GM21825 (cell line): ENCODE measurements around the gene TNNC1.

ENCODE experiments used
- ATAC-seq: cut with Tn5 transposase; IDR thresholded peaks from one replicate; pipeline ENCODE4 v1.9.1; 2021; ENCODE audit warnings: mild to moderate bottlenecking, moderate library complexity; ENCODE audit not compliant: unreplicated experiment

TNNC1 gene

DNA sequence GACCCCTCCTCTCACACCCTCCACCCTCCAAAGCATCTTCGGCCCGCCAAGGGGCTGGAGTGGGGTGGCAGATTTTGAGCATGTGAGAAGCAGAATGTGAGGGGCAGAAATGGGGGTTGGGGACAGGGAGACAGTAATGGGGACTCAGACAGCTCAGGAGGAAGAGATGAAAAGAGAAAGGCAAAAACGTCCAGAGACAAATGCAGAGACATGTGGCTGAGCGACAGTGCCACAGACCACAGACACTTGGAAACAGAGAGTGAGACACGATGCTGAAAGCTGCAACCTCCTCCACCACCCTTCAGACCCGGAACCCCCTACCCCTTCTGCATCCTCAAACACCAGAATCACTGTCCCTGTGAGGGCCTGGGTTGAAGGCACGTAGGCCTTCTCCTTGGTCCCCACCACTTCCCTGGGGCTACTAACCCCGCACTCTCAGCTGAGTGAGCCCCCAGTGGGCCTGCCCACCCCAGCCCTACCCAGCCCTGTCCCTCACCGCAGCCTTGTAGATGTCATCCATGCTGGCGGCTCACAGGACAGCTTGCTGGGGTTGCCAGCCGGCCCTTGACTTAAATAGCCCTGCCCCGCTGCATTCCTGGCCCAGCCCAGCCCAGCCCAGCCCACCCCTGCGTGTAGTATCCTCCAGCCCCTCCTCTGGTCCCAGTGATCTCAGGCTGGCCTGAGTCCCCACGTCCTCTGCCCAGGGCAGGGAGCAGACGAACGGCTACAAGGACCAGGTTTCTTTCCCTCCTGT is at the start of gene TNNC1:
Gene TNNC1 (minus strand): TSS at position 546 of the 754 bp plus-strand sequence. CDS start 26 bp downstream, at position 520.
- ATAC-seq = no peak

GRCh38 chr3:52502808-52503350 is 49.0 kb upstream of the TNNC1 start:
- ATAC-seq = no peak

GRCh38 chr3:52502001-52502400 is 48.2 kb upstream of the TNNC1 start:
- ATAC-seq = no peak

DNA sequence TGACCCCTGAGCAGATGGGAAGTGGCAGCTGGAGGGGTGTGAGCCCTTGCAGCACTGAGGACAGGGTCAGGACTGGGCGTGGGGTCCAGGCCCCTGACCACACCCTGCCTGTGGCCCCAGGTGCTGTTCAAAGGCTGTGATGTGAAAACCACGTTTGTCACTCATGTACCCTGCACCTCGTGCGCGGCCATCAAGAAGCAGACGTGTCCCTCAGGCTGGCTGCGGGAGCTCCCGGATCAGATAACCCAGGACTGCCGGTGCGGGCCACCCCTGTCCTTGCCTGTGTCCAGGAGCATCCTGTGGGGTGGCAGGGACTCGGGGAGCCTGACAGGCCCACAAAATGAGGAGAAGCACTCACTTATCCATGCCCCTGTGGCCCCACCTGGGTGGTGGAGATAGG is 47.2 kb upstream of the TNNC1 start:
- ATAC-seq = no peak

- no peak for ATAC-seq
Measured at GRCh38 chr3:52498137-52499054, 44.6 kb upstream of the TNNC1 start.

DNA sequence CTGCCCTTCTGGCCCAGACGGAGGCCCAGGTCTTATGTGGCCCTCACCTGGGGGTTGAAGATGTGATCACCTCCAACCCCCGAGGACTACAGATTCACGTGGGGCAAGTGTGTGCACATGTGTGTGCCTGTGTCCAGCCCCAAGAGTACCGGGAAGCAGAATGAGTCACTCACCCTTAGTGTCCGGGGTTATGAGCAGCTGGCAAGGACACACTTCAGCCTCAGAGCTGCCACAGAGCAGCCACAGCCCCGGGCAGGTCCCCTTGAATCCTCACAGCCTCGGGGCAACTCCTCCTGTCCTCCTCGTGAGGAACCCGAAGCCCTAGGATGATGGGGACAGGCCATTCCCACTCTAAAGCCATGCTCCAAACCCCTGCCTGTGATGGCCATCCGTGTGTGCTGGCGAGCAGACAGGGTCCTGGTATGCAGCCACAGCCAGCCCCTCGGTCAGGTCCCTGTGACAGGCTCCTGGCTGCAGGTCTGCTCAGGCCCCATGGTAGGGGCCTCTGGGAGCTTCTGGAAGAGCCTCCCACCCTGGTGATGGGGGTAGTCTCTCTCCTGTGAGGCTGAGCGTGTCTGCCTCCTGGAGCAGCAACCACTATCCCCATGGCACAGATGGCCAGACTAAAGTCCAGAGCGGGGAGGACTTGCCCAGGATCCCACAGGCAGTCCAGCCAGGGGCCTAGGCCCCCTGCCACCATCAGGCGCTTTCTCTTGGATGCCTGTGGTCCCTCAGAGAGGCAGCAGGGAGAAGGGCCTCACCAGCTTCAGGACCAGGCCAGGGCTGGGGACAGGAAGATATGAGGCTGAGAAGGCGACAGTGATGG is 42.1 kb upstream of the TNNC1 start:
- no peak for ATAC-seq

DNA sequence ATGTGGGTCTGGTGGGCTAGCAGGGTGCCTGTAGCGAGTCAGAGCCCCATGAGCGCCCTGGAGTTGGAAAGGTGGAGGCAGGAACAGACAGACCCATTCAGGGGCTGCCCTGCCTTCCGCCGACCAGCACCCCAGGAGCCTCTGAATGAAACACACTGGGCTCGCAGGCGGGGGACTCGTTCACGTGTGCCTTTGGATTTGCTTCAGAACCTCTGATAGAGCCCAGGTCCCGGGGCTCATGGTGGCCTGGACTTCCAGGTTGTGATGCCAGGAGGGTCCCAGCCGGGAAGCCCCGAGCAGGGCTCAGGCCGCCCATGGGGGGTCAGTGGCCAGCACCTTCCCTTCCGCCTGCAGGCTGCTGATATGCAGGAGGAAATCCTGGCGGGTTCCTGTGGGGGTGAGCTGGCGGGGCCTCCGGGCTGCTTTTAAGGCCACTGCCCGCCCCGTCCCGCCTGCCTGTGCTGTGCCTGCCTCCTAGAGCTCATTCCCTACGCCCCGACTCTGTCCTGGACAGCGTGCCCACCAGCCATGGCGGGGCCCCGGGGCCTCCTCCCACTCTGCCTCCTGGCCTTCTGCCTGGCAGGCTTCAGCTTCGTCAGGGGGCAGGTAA is 41.1 kb upstream of the TNNC1 start, which contains the start of gene STAB1:
Gene STAB1 (plus strand): TSS at position 453 of the 610 bp plus-strand sequence. CDS start 76 bp downstream, at position 529.
- ATAC-seq = no peak

- ATAC-seq = no peak
Measured at GRCh38 chr3:52494445-52494844, 40.6 kb upstream of the TNNC1 start.

DNA sequence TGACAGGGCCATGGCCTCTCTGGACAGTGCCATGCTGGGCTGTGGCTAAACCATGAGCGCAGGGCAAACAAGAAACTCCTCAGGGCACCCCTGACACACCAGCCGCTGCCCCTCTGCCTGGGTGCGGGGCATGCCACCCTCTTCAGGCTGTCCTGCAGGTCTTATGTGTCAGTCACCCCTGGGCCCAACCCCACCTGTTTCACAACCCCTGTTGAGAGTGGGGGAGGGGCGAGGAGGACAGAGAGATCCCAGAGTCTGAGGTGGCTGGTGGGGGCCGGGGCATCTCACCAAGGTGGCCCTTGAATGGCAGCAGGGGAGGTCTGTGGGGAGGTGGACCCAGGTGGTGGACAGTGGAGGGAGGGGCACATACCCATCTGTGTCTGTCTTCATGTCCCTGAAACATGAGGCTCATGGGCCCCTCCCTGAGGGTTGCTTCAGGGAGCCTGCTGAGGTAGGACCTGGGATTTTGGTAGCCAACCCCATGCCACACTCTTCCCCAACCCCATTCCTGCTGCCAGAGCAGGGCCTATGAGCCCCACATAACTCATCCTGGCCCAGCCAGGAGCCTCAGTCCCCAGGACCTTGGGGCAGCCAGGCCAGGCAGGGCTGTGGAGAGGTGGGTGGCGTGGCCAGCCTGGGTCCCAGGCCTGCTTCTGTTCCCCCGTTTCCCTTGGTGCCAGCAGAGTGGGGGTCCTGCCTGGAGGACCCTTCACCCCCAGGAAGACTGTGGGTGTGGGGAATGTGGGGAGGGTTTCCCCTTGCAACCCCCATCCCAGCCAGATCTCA is 39.6 kb upstream of the TNNC1 start:
- ATAC-seq = no peak

GRCh38 chr3:52492059-52492458 is 38.2 kb upstream of the TNNC1 start:
- no peak for ATAC-seq

DNA sequence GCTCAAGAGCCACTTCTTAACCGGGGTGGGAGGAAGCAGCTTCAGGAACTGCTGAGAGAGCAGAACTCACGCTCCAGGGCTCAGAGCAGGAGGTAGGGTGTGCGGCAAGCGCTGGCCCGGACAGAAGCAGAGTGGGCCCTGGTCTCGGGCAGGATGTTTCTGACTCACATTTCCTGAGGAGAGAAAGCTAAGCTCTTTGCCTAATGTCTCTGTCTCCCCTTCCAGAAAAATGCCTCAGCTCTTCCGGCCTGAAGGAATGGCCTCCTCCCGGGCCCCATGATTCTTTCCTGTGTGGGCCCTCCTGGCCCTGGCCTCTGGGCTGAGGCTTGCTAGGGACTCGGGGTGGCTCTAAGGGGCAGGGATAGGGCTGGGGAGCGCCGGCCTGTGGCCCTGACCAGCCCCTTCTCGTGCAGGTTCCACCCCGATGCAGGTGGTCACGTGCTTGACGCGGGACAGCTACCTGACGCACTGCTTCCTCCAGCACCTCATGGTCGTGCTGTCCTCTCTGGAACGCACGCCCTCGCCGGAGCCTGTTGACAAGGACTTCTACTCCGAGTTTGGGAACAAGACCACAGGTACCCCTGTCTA is 37.2 kb upstream of the TNNC1 start:
- no peak for ATAC-seq

- no peak for ATAC-seq
Measured at GRCh38 chr3:52490035-52490938, 36.4 kb upstream of the TNNC1 start.

GRCh38 chr3:52489453-52489852 is 35.6 kb upstream of the TNNC1 start:
- no peak for ATAC-seq

- no peak for ATAC-seq
Measured at GRCh38 chr3:52488746-52489145, 34.9 kb upstream of the TNNC1 start.

- no peak for ATAC-seq
Measured at GRCh38 chr3:52487788-52488691, 34.2 kb upstream of the TNNC1 start.

GRCh38 chr3:52487050-52487787 is 33.4 kb upstream of the TNNC1 start:
- no peak for ATAC-seq
